NCI-H2029 (cell line): ENCODE data around the gene DMPK.
"Not testable (repeated sequence)": the region's sequence is repeated elsewhere in the genome, so short reads cannot be mapped to it uniquely, and the experiment has no call there.

ENCODE experiments used
- DNase-seq: peaks from one replicate; lab custom pipeline; 2025; lab: John Stamatoyannopoulos, UW

The DMPK gene

GRCh38 chr19:45814851-45815480 is 32.7 kb upstream of the DMPK start, which contains the start of gene RSPH6A:
RSPH6A (minus strand) TSS chr19:45815308; CDS start chr19:45815176, 132 bp downstream.
- DNase-seq, result no peak

GRCh38 chr19:45814166-45814780 is 32.0 kb upstream of the DMPK start:
- no peak for DNase-seq

- no peak for DNase-seq
Measured at GRCh38 chr19:45812297-45812696, 30.0 kb upstream of the DMPK start.

- DNase-seq, result peak; percentile 69
Measured at GRCh38 chr19:45809643-45810159, 27.4 kb upstream of the DMPK start.

GRCh38 chr19:45805719-45806118 is 23.4 kb upstream of the DMPK start:
- no peak for DNase-seq

GRCh38 chr19:45804959-45805230 is 22.6 kb upstream of the DMPK start:
- DNase-seq, result no peak

GRCh38 chr19:45804140-45804958 is 22.1 kb upstream of the DMPK start:
- DNase-seq, result no peak

- DNase-seq, result no peak
Measured at GRCh38 chr19:45801603-45802175, 19.4 kb upstream of the DMPK start.

- DNase-seq, result no peak
Measured at GRCh38 chr19:45800070-45800553, 17.8 kb upstream of the DMPK start.

- DNase-seq, result not testable (repeated sequence)
Measured at GRCh38 chr19:45799541-45799940, 17.3 kb upstream of the DMPK start.

GRCh38 chr19:45798995-45799517 is 16.8 kb upstream of the DMPK start:
- peak; percentile 42 for DNase-seq

GRCh38 chr19:45794627-45795026 is 12.3 kb upstream of the DMPK start:
- no peak for DNase-seq

- DNase-seq, result no peak
Measured at GRCh38 chr19:45793876-45794275, 11.6 kb upstream of the DMPK start.

GRCh38 chr19:45793178-45793564 is 10.9 kb upstream of the DMPK start:
- no peak for DNase-seq

GRCh38 chr19:45792470-45793177 is 10.3 kb upstream of the DMPK start, which contains the start of gene DMWD:
DMWD (minus strand) TSS chr19:45792845; CDS start chr19:45792756, 89 bp downstream.
- DNase-seq, result peak; percentile 97

GRCh38 chr19:45791744-45792469 is 9.6 kb upstream of the DMPK start:
- no peak for DNase-seq

GRCh38 chr19:45790942-45791341 is 8.7 kb upstream of the DMPK start:
- DNase-seq, result no peak

GRCh38 chr19:45789035-45789786 is 6.9 kb upstream of the DMPK start:
- DNase-seq, result no peak

- no peak for DNase-seq
Measured at GRCh38 chr19:45786533-45786894, 4.2 kb upstream of the DMPK start.
